ENCODE measurements around the gene INTS1.

INTS1 gene

DNA sequence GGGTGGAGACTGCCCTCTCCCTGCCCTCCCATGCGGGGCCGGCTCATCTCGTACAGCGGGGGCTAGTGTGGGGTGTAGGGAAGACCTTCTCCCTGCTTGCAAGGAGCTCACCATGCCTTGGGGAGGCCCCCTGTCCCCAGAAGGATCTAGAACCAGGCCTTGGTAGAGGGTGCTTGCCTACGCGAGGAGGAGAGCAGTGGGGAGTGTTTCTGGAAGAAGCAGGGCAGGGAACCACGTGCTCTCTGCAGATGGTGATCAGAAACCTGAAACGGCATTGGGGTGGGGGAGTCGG lies 29.0 kb upstream of the INTS1 start:
- Histone ChIP-seq H3K36me3 (ENCODE audit: control insufficient read depth, insufficient read depth, low read length) (no peaks in the 10 kb centered on the region), H3K27ac (ENCODE audit: low read depth, low read length) (peak overlapping the region; percentile 92), H3K27me3 (ENCODE audit: control insufficient read depth, insufficient read depth, low read length) (no peaks in the 10 kb centered on the region), H3K9ac (ENCODE audit: low read length) (peak overlapping the region; percentile 70), H3K4me1 (ENCODE audit: control insufficient read depth, insufficient read depth, low read length) (peaks cover 22% of the 10 kb centered on the region), H3K4me3 (ENCODE audit: low read length) (peak overlapping the region; percentile 87)

DNA sequence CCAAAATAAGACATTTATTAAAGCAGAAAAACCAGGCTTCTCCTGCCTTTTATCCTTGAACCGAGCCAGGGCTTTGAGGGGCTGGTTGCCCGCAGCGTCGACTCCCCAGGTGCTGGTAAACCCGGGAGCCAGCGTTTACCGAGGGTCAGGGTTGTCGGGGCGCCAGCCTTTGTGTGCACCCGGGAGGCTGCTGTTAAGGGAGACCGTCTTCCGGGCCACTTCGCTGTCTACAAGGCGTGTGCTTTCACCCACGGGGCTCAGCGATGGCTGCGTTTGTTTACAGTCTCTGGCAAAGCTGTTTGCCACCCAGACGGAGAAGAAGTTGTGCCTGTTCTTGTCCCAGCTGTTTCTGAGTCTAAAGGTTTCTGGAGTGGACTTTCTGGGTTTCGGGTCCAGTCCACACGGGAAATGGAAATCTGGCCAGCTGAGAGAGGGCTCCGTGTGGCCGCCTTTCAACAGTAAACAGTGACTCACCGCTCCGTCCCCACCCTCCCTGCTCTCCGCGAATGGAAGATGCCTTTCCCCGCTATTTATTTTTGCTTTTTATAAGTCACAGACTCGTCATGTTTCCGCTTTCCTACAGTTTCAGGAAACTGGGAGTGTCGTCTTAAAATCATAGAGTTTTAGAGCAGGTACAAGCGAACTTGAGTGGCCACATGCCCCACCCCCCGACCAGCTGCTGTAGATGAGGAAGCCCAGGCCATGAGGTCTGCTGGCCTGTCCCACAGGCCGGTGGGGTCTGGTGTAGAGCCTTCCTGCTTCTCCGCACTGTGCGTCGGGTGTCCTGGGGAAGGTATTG lies 28.5 kb upstream of the INTS1 start:
- peak overlapping the region; percentile 70 for H3K9ac ChIP-seq (ENCODE audit: low read length)
- H3K27me3 ChIP-seq (ENCODE audit: control insufficient read depth, insufficient read depth, low read length) = no peaks in the 10 kb centered on the region
- H3K4me1 ChIP-seq (ENCODE audit: control insufficient read depth, insufficient read depth, low read length) = peaks cover 21% of the 10 kb centered on the region
- H3K4me3 ChIP-seq (ENCODE audit: low read length) = peak overlapping the region; percentile 87
- H3K36me3 ChIP-seq (ENCODE audit: control insufficient read depth, insufficient read depth, low read length) = no peaks in the 10 kb centered on the region
- H3K27ac ChIP-seq (ENCODE audit: low read depth, low read length) = peak overlapping the region; percentile 92

DNA sequence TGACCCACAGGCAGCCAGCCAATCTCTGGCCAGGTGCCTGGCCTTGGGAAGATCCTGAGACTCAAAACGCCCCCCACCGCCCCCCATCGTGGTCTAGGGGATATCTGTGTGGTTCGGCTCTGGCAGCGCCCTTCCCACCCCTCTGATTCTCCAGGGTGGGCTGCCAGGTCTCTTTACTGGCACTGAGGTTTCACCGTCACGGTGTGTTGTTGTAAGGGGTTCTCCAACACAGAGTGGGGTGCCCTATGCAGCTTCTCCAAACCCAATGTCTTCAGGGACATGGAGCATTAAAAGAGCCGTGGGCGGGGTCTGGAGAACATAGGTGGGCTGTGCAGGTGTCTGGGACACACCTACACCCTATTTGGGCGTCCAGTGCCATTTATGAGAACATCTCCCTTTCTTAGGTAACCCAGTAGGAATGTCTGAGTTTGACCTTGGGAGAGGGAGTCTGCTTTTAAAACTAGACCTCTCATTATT lies 27.8 kb upstream of the INTS1 start:
- Histone ChIP-seq H3K36me3 (ENCODE audit: control insufficient read depth, insufficient read depth, low read length) (no peaks in the 10 kb centered on the region), H3K4me3 (ENCODE audit: low read length) (peak overlapping the region; percentile 87), H3K4me1 (ENCODE audit: control insufficient read depth, insufficient read depth, low read length) (peaks cover 20% of the 10 kb centered on the region), H3K9ac (ENCODE audit: low read length) (peak overlapping the region; percentile 20), H3K27me3 (ENCODE audit: control insufficient read depth, insufficient read depth, low read length) (no peaks in the 10 kb centered on the region), H3K27ac (ENCODE audit: low read depth, low read length) (peak overlapping the region; percentile 92)

- Histone ChIP-seq H3K9ac (ENCODE audit: low read length) (peak overlapping the region; percentile 20), H3K4me3 (ENCODE audit: low read length) (peak overlapping the region; percentile 87), H3K27ac (ENCODE audit: low read depth, low read length) (peak overlapping the region; percentile 92), H3K27me3 (ENCODE audit: control insufficient read depth, insufficient read depth, low read length) (no peaks in the 10 kb centered on the region), H3K4me1 (ENCODE audit: control insufficient read depth, insufficient read depth, low read length) (peaks cover 14% of the 10 kb centered on the region), H3K36me3 (ENCODE audit: control insufficient read depth, insufficient read depth, low read length) (no peaks in the 10 kb centered on the region)
Observed at GRCh38 chr7:1531263-1531978, 27.2 kb upstream of the INTS1 start.

DNA sequence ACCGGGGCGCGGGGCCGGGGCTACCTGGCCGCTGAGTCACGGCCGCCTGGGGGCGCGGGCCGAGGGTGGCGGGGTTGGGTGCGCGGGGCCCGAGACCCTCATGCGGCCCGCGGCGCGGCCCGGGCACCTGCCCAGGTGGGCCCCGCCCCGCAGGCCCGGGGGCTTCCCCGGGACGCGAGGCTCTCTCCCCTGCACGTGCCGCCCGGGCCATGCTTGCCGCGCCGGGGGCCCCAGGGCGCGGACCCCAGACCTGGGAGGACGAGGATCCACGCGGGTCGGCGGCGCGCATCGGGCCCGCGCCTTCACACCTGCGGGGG lies 26.7 kb upstream of the INTS1 start:
- Histone ChIP-seq H3K27ac (ENCODE audit: low read depth, low read length) (peak overlapping the region; percentile 92), H3K36me3 (ENCODE audit: control insufficient read depth, insufficient read depth, low read length) (no peaks in the 10 kb centered on the region), H3K27me3 (ENCODE audit: control insufficient read depth, insufficient read depth, low read length) (no peaks in the 10 kb centered on the region), H3K9ac (ENCODE audit: low read length) (peak overlapping the region; percentile 40), H3K4me1 (ENCODE audit: control insufficient read depth, insufficient read depth, low read length) (peaks cover 12% of the 10 kb centered on the region), H3K4me3 (ENCODE audit: low read length) (peak overlapping the region; percentile 87)

- Histone ChIP-seq H3K27ac (ENCODE audit: low read depth, low read length) (no peak overlapping the region), H3K9ac (ENCODE audit: low read length) (no peak overlapping the region), H3K4me3 (ENCODE audit: low read length) (peak overlapping the region; percentile 53), H3K27me3 (ENCODE audit: control insufficient read depth, insufficient read depth, low read length) (no peaks in the 10 kb centered on the region), H3K36me3 (ENCODE audit: control insufficient read depth, insufficient read depth, low read length) (no peaks in the 10 kb centered on the region), H3K4me1 (ENCODE audit: control insufficient read depth, insufficient read depth, low read length) (peaks cover 12% of the 10 kb centered on the region)
Observed at GRCh38 chr7:1529383-1530116, 25.4 kb upstream of the INTS1 start.

- no peak overlapping the region for H3K9ac ChIP-seq (ENCODE audit: low read length)
- no peak overlapping the region for H3K27ac ChIP-seq (ENCODE audit: low read depth, low read length)
- H3K4me1 ChIP-seq (ENCODE audit: control insufficient read depth, insufficient read depth, low read length) = peaks cover under 1% of the 10 kb centered on the region
- H3K36me3 ChIP-seq (ENCODE audit: control insufficient read depth, insufficient read depth, low read length) = no peaks in the 10 kb centered on the region
- no peaks in the 10 kb centered on the region for H3K27me3 ChIP-seq (ENCODE audit: control insufficient read depth, insufficient read depth, low read length)
- no peak overlapping the region for H3K4me3 ChIP-seq (ENCODE audit: low read length)
Observed at GRCh38 chr7:1526271-1526754, 22.1 kb upstream of the INTS1 start.

DNA sequence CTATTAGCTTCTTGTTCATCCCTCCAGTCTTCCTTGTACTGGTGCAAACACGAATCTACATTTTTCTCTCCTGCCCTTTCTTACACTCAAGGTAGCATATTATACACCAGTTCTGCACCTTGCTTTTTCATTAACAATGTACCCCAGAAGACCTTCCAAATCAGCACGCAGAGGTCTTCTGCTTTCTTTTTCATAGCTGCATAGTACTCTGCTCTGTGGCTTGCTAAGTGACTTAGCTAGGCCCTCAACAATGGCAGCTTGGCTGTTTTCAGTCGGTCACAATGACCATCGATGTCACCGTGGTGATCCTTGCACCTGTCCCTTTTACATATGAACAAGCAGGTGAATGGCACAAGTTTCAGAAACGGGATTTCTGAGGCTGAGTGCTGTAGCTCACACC lies 21.2 kb upstream of the INTS1 start:
- H3K4me1 ChIP-seq (ENCODE audit: control insufficient read depth, insufficient read depth, low read length) = no peaks in the 10 kb centered on the region
- no peak overlapping the region for H3K4me3 ChIP-seq (ENCODE audit: low read length)
- H3K27ac ChIP-seq (ENCODE audit: low read depth, low read length) = no peak overlapping the region
- H3K9ac ChIP-seq (ENCODE audit: low read length) = no peak overlapping the region
- H3K27me3 ChIP-seq (ENCODE audit: control insufficient read depth, insufficient read depth, low read length) = no peaks in the 10 kb centered on the region
- H3K36me3 ChIP-seq (ENCODE audit: control insufficient read depth, insufficient read depth, low read length) = no peaks in the 10 kb centered on the region

DNA sequence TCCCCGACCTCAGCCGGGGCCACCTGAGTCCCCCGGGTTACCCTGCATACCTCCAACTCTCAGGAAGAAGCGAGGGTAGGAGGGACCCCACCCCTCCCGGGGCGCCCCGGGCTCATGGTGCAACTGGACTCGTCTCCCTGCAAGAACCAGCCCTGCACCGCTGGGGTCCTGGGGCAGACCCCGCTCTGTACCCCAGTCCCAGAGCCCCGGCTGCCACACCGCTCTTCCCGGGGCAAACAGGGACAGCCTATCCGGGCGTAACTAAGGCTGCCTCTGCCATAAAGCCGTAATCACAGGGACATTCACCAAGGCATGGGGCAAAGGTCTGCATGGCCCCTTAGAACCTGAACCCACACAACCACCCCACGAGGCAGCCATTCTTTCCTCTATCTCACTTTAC lies 19.7 kb upstream of the INTS1 start:
- Histone ChIP-seq H3K4me3 (ENCODE audit: low read length) (peak overlapping the region; percentile 50), H3K9ac (ENCODE audit: low read length) (no peak overlapping the region), H3K27me3 (ENCODE audit: control insufficient read depth, insufficient read depth, low read length) (no peaks in the 10 kb centered on the region)

GRCh38 chr7:1523208-1523607 lies 19.0 kb upstream of the INTS1 start:
- H3K4me1 ChIP-seq (ENCODE audit: control insufficient read depth, insufficient read depth, low read length) = no peaks in the 10 kb centered on the region
- H3K9ac ChIP-seq (ENCODE audit: low read length) = no peak overlapping the region
- no peaks in the 10 kb centered on the region for H3K27me3 ChIP-seq (ENCODE audit: control insufficient read depth, insufficient read depth, low read length)
- H3K27ac ChIP-seq (ENCODE audit: low read depth, low read length) = no peak overlapping the region
- peak overlapping the region; percentile 50 for H3K4me3 ChIP-seq (ENCODE audit: low read length)
- no peaks in the 10 kb centered on the region for H3K36me3 ChIP-seq (ENCODE audit: control insufficient read depth, insufficient read depth, low read length)

More for the DNA sequence above, 19.7 kb upstream of the INTS1 start:
- no peaks in the 10 kb centered on the region for H3K36me3 ChIP-seq (ENCODE audit: control insufficient read depth, insufficient read depth, low read length)
- H3K4me1 ChIP-seq (ENCODE audit: control insufficient read depth, insufficient read depth, low read length) = no peaks in the 10 kb centered on the region
- no peak overlapping the region for H3K27ac ChIP-seq (ENCODE audit: low read depth, low read length)

DNA sequence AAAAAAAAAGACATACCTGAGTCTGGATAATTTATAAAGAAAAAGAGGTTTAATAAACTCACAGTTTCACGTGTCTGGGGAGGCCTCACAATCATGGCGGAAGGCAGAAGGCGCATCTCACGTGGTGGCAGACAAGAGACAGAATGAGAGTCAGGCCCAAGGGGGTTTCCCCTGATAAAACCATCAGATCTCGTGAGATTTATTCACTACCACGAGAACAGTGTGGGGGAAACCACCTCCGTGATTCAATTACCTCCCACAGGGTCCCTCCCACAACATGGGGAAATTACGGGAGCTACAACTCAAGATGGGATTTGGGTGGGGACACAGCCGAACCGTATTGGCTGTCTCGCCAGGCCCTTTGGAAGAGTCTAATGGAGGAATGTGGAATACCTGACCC lies 17.3 kb upstream of the INTS1 start:
- H3K9ac ChIP-seq (ENCODE audit: low read length) = no peak overlapping the region
- H3K4me3 ChIP-seq (ENCODE audit: low read length) = no peak overlapping the region
- no peaks in the 10 kb centered on the region for H3K4me1 ChIP-seq (ENCODE audit: control insufficient read depth, insufficient read depth, low read length)
- H3K27ac ChIP-seq (ENCODE audit: low read depth, low read length) = no peak overlapping the region
- H3K36me3 ChIP-seq (ENCODE audit: control insufficient read depth, insufficient read depth, low read length) = no peaks in the 10 kb centered on the region
- no peaks in the 10 kb centered on the region for H3K27me3 ChIP-seq (ENCODE audit: control insufficient read depth, insufficient read depth, low read length)

GRCh38 chr7:1520539-1521234 lies 16.5 kb upstream of the INTS1 start:
- H3K27ac ChIP-seq (ENCODE audit: low read depth, low read length) = no peak overlapping the region
- H3K4me3 ChIP-seq (ENCODE audit: low read length) = no peak overlapping the region
- no peak overlapping the region for H3K9ac ChIP-seq (ENCODE audit: low read length)
- no peaks in the 10 kb centered on the region for H3K27me3 ChIP-seq (ENCODE audit: control insufficient read depth, insufficient read depth, low read length)
- no peaks in the 10 kb centered on the region for H3K36me3 ChIP-seq (ENCODE audit: control insufficient read depth, insufficient read depth, low read length)
- H3K4me1 ChIP-seq (ENCODE audit: control insufficient read depth, insufficient read depth, low read length) = no peaks in the 10 kb centered on the region

All from rectal smooth muscle tissue (tissue), 1 donor.